PFSK-1 (cell line): Measurements from ENCODE around the gene B9D2.

Source experiments
- FOXP2 ChIP-seq: optimal IDR thresholded peaks from 2 replicates; pipeline ENCODE3; 2011; ENCODE audit warnings: borderline replicate concordance, control low read depth, inconsistent platforms; ENCODE audit not compliant: insufficient read depth; ENCODE audit errors: extremely low read length, extremely low read depth
- POLR2AphosphoS5 ChIP-seq: IDR thresholded peaks from 2 replicates; pipeline ENCODE4 v1.6.1; 2012; ENCODE audit warnings: low read depth, mild to moderate bottlenecking, control low read depth, low read length, moderate library complexity
- SIN3A ChIP-seq: IDR thresholded peaks from 2 replicates; pipeline ENCODE4 v1.6.1; 2012; ENCODE audit warnings: mild to moderate bottlenecking, low read length, moderate library complexity, borderline replicate concordance; ENCODE audit not compliant: insufficient read depth
- TAF1 ChIP-seq: IDR thresholded peaks from 2 replicates; pipeline ENCODE4 v1.6.1; 2012; ENCODE audit warnings: low read length, control low read depth, borderline replicate concordance; ENCODE audit not compliant: insufficient read depth
- TF ChIP-seq, protein P1 (sequence below), 2 experiments: IDR thresholded peaks; 2 replicates each; pipeline versions ENCODE4 v1.6.1 to v1.8.0; 2011 to 2012; ENCODE audit warnings: low read depth in 2 of 2, low read length in 2 of 2, control low read depth in 1 of 2, inconsistent platforms in 1 of 2, mild to moderate bottlenecking in 1 of 2, moderate library complexity in 1 of 2; ENCODE audit not compliant: insufficient read depth in 1 of 2

Gene B9D2

DNA sequence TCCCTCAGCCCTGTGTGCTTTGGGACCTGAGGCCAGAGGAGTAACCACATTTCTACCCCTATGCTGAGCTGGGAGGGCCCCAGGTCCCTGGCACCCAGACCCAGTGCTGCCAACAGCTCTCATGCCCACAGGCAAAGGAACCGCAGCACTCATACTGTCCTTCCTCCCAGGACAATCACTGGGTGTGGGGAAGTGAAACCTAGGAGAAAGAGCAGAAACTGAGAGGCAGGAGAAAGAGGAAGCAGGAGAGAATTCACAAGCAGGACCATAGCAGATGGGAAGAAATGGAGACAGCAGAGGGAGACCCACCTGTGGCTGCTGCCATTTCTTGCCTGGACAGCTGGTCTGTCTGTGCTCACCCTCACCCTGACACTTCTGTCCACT lies 35.1 kb downstream of the B9D2 start:
- TF ChIP-seq, protein P1, sequence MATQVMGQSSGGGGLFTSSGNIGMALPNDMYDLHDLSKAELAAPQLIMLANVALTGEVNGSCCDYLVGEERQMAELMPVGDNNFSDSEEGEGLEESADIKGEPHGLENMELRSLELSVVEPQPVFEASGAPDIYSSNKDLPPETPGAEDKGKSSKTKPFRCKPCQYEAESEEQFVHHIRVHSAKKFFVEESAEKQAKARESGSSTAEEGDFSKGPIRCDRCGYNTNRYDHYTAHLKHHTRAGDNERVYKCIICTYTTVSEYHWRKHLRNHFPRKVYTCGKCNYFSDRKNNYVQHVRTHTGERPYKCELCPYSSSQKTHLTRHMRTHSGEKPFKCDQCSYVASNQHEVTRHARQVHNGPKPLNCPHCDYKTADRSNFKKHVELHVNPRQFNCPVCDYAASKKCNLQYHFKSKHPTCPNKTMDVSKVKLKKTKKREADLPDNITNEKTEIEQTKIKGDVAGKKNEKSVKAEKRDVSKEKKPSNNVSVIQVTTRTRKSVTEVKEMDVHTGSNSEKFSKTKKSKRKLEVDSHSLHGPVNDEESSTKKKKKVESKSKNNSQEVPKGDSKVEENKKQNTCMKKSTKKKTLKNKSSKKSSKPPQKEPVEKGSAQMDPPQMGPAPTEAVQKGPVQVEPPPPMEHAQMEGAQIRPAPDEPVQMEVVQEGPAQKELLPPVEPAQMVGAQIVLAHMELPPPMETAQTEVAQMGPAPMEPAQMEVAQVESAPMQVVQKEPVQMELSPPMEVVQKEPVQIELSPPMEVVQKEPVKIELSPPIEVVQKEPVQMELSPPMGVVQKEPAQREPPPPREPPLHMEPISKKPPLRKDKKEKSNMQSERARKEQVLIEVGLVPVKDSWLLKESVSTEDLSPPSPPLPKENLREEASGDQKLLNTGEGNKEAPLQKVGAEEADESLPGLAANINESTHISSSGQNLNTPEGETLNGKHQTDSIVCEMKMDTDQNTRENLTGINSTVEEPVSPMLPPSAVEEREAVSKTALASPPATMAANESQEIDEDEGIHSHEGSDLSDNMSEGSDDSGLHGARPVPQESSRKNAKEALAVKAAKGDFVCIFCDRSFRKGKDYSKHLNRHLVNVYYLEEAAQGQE (IDR thresholded peaks at IDR 0.05; ENCODE audit: insufficient read depth in 1 of 2, low read depth in 2 of 2, low read length in 2 of 2) = no peak
- TF ChIP-seq FOXP2 (no peak), SIN3A (no peak), TAF1 (no peak), POLR2AphosphoS5 (no peak)

DNA sequence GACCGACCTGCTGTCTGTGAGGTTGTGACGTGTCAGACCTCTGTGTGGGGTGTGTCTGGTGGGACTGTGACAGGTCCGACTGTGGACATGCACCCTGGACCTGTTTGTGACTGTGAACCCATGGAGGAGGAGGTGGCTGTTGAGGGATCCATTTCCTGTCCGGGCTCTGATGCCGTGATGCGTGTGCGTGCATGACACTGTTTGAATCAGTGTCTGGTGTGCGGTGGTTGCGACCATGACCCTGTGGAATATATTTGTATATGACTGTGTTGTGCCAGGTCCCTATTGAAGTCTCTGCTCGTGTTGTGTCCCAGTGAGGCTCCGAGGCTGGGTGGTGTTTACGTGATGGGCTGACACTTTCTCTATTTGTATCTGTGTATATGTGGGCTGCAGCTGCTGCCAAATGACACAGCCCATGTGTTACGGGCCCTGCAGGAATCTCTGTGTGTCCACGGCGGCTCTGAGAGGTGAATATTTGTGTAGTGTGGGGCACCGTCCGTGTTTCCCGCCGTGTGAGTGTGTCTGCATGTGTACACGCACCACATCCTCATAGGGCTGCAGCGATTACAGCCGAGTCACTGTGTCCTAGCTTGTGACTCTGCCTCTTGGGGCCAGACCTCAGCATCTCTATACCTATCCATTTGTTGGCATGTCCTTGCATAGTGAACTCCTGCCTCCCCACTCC lies 35.6 kb downstream of the B9D2 start:
- no peak for TF ChIP-seq POLR2AphosphoS5
- TF ChIP-seq FOXP2 = no peak
- no peak for TF ChIP-seq TAF1
- TF ChIP-seq, protein P1 (IDR thresholded peaks at IDR 0.05; ENCODE audit: insufficient read depth in 1 of 2, low read depth in 2 of 2, low read length in 2 of 2) = no peak
- TF ChIP-seq SIN3A = no peak

DNA sequence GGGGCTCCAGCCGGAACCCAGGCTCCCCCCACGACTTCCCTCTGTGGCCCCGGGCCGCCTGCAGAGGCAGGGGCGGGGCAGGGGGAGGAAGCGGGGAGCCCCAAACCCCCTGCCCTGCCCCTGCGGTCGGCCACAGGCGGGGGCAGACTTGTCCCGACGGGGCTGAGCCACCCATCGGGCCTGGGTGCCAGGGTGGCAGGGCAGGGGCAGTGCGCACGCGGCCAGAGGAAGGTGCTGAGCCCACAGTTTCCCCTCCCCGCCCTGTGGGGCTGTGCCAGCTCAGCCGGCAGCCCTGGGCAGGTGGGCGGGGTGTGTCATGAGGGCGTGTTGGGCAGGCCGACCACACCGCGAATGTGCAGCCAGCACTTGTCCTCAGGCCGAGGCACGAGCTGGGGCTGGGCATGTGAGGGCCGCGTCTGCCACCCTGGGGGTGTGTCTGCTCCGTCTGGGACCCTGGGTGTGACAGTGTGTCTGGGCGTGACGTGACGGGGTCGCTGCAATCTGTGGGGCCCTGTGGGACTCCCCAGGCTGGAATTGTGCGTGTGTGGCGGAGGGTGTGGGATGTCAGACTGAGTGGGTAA lies 36.3 kb downstream of the B9D2 start:
- no peak for TF ChIP-seq SIN3A
- no peak for TF ChIP-seq POLR2AphosphoS5
- TF ChIP-seq TAF1 = no peak
- TF ChIP-seq, protein P1 (IDR thresholded peaks at IDR 0.05; ENCODE audit: insufficient read depth in 1 of 2, low read depth in 2 of 2, low read length in 2 of 2) = no peak
- no peak for TF ChIP-seq FOXP2

DNA sequence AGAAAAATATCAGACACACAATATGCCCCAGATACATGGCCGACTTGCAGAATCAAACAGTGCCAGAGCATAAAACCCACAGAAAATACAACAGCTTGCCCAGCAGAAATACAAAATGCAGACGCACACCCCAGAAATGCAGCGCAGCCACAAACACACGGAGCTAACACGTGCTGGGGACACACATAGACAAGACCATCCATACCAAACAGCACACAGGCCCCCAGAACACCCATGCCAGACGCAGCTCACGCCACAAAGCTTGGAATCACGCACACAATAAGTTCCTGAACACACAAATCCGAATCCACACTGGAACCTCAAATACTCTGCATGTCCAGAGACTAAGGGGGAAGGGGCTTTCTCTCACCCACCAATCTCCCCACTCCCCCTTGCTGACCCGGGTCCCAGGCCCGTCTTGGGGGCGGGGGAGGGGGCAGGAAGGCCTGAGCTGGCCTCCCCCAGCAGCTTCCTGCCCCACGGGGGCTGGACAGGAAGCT lies 36.8 kb downstream of the B9D2 start:
- TF ChIP-seq, protein P1 (IDR thresholded peaks at IDR 0.05; ENCODE audit: insufficient read depth in 1 of 2, low read depth in 2 of 2, low read length in 2 of 2) = no peak
- TF ChIP-seq POLR2AphosphoS5 (no peak), SIN3A (no peak), FOXP2 (no peak), TAF1 (no peak)
